Fibroblast of lung (primary cell): ENCODE data around the gene ARSK. TPM values are rescaled to one million over a fixed set of nuclear protein-coding genes. Genes with fewer than 3 reads are reported as not detected.

ENCODE experiments used
- DNase-seq, 2 donors: peaks; one replicate each; pipeline versions ENCODE4 v3.0.0 to v3.0.0-alpha.2; 2010; ENCODE audit warnings: low read depth in 2 of 2
- H2AFZ ChIP-seq: 2 replicates; pipeline ENCODE4 v1.5.1; 2012; ENCODE audit warnings: low read length, control low read depth, inconsistent platforms
- H3K27ac ChIP-seq: 2 replicates; pipeline ENCODE4 v1.5.1; 2011; ENCODE audit warnings: low read length, control low read depth; ENCODE audit not compliant: insufficient read depth
- H3K27me3 ChIP-seq: 2 replicates; pipeline ENCODE4 v1.5.1; 2011; ENCODE audit warnings: mild to moderate bottlenecking, low read length; ENCODE audit not compliant: control insufficient read depth, insufficient read depth
- H3K36me3 ChIP-seq: 2 replicates; pipeline ENCODE4 v1.5.1; 2011; ENCODE audit warnings: low read length; ENCODE audit not compliant: control insufficient read depth, insufficient read depth
- H3K4me1 ChIP-seq: 2 replicates; pipeline ENCODE4 v1.5.1; 2011; ENCODE audit warnings: low read length; ENCODE audit not compliant: control insufficient read depth, insufficient read depth; ENCODE audit errors: extremely low read depth
- H3K4me2 ChIP-seq: 2 replicates; pipeline ENCODE4 v1.5.1; 2011; ENCODE audit warnings: low read length, control low read depth; ENCODE audit not compliant: insufficient read depth; ENCODE audit errors: extremely low read depth
- H3K4me3 ChIP-seq, 4 experiments: fragments of 200-600 bp in 1 of 4; sonication (generic) in 1 of 4; replicated peaks in 1 of 4; 2 replicates each; pipeline ENCODE4 v1.5.1; 2011 to 2016; ENCODE audit warnings: low read length in 4 of 4, low read depth in 3 of 4, mild to moderate bottlenecking in 3 of 4, control low read depth in 2 of 4, inconsistent platforms in 1 of 4, mixed read lengths in 1 of 4; ENCODE audit not compliant: insufficient read depth in 1 of 4; ENCODE audit errors: control extremely low read depth in 1 of 4
- H3K79me2 ChIP-seq: 2 replicates; pipeline ENCODE4 v1.5.1; 2012; ENCODE audit warnings: mild to moderate bottlenecking, low read length, inconsistent platforms; ENCODE audit not compliant: control insufficient read depth, insufficient read depth
- H3K9ac ChIP-seq: 2 replicates; pipeline ENCODE4 v1.5.1; 2011; ENCODE audit warnings: mild to moderate bottlenecking, low read length, control low read depth; ENCODE audit not compliant: insufficient read depth
- H3K9me3 ChIP-seq: 2 replicates; pipeline ENCODE4 v1.5.1; 2012; ENCODE audit warnings: low read depth, low read length; ENCODE audit not compliant: control insufficient read depth, insufficient read depth
- H4K20me1 ChIP-seq: 2 replicates; pipeline ENCODE4 v1.5.1; 2011; ENCODE audit warnings: low read length; ENCODE audit not compliant: control insufficient read depth, insufficient read depth; ENCODE audit errors: extremely low read depth
- EZH2 ChIP-seq: IDR thresholded peaks from 2 replicates; pipeline ENCODE4 v1.5.1; 2012; ENCODE audit warnings: low read length, control low read depth, mild to moderate bottlenecking; ENCODE audit errors: missing control alignments
- polyA plus RNA-seq, 2 donors: library from polyadenylated mRNA; depleted of rRNA in 1 of 2; stranded (reverse) in 1 of 2; unstranded in 1 of 2; fragments of >200 nt; gene quantifications; 2 replicates each; pipeline ENCODE4 v1.2.1, GENCODE V29; 2011 to 2012; ENCODE audit warnings: missing spikeins in 1 of 2
- total RNA-seq: library from RNA; depleted of rRNA; stranded (reverse); fragments of >200 nt; gene quantifications from 2 replicates; pipeline ENCODE4 v1.2.1, GENCODE V29; 2014
- TF ChIP-seq, protein P1 (sequence below), 2 donors: IDR thresholded peaks in 1 of 2; conservative IDR thresholded peaks in 1 of 2; 1 replicate in 1 of 2; 2 replicates in 1 of 2; pipeline ENCODE4 v1.5.1; 2011 to 2012; ENCODE audit warnings: low read length in 2 of 2, control low read depth in 1 of 2, inconsistent platforms in 1 of 2, low read depth in 1 of 2, mild to moderate bottlenecking in 1 of 2

ARSK gene
- total and polyA plus RNA-seq, 2 donors (not counting 1 experiment from before 2014, with no cell fraction given) = 19.3 to 37.3 TPM

DNA sequence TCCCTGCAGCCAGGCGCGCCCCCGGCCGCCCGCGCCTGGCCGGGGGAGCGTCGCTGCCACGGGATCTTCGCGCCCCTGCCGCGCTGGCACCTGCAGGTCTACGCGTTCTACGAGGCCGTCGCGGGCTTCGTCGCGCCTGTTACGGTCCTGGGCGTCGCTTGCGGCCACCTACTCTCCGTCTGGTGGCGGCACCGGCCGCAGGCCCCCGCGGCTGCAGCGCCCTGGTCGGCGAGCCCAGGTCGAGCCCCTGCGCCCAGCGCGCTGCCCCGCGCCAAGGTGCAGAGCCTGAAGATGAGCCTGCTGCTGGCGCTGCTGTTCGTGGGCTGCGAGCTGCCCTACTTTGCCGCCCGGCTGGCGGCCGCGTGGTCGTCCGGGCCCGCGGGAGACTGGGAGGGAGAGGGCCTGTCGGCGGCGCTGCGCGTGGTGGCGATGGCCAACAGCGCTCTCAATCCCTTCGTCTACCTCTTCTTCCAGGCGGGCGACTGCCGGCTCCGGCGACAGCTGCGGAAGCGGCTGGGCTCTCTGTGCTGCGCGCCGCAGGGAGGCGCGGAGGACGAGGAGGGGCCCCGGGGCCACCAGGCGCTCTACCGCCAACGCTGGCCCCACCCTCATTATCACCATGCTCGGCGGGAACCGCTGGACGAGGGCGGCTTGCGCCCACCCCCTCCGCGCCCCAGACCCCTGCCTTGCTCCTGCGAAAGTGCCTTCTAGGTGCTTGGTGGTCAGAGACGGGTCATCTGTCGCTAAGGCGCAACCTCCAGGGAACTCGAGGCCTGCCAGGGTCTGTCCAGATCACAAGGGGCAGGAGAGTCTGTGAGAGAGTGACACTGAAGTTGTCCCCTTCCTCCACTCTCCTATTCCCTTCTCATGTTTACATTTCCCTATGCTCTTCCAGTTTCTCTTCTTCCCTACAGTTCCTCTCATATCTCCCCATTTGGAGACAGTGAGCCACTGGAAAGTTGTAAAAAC is 66.3 kb downstream of the ARSK start:
- peaks cover 2% of the 10 kb centered on the region for H3K4me1 ChIP-seq
- H3K9me3 ChIP-seq = no peaks in the 10 kb centered on the region
- peak overlapping the region; percentile 85 for H2AFZ ChIP-seq
- H3K36me3 ChIP-seq = no peaks in the 10 kb centered on the region
- no peaks in the 10 kb centered on the region for H3K79me2 ChIP-seq
- peak overlapping the region; percentile 16 to 52 (median 40) for H3K4me3 ChIP-seq
- TF ChIP-seq, protein P1, sequence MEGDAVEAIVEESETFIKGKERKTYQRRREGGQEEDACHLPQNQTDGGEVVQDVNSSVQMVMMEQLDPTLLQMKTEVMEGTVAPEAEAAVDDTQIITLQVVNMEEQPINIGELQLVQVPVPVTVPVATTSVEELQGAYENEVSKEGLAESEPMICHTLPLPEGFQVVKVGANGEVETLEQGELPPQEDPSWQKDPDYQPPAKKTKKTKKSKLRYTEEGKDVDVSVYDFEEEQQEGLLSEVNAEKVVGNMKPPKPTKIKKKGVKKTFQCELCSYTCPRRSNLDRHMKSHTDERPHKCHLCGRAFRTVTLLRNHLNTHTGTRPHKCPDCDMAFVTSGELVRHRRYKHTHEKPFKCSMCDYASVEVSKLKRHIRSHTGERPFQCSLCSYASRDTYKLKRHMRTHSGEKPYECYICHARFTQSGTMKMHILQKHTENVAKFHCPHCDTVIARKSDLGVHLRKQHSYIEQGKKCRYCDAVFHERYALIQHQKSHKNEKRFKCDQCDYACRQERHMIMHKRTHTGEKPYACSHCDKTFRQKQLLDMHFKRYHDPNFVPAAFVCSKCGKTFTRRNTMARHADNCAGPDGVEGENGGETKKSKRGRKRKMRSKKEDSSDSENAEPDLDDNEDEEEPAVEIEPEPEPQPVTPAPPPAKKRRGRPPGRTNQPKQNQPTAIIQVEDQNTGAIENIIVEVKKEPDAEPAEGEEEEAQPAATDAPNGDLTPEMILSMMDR (conservative IDR thresholded peaks at IDR 0.05 in 1 of 2, IDR thresholded peaks at IDR 0.05 in 1 of 2; ENCODE audit: low read depth in 1 of 2, low read length in 2 of 2) = no peak
- TF ChIP-seq EZH2 = no peak
- peak in 1 of 2 donors; percentile 30 for DNase-seq
- H3K9ac ChIP-seq = peak overlapping the region; percentile 42
- no peaks in the 10 kb centered on the region for H4K20me1 ChIP-seq
- no peak overlapping the region for H3K27ac ChIP-seq
- peak overlapping the region; percentile 85 for H3K4me2 ChIP-seq
- no peaks in the 10 kb centered on the region for H3K27me3 ChIP-seq

GRCh38 chr5:95621839-95622629 is 67.1 kb downstream of the ARSK start:
- no peak for DNase-seq
- Histone ChIP-seq H3K9ac (no peak overlapping the region), H3K27ac (no peak overlapping the region), H3K9me3 (no peaks in the 10 kb centered on the region), H3K27me3 (no peaks in the 10 kb centered on the region), H4K20me1 (no peaks in the 10 kb centered on the region), H3K79me2 (no peaks in the 10 kb centered on the region), H3K4me3 (peak overlapping the region in 1 of 4 experiments; percentile 35), H3K36me3 (no peaks in the 10 kb centered on the region), H2AFZ (no peak overlapping the region), H3K4me1 (peaks cover 2% of the 10 kb centered on the region), H3K4me2 (peak overlapping the region; percentile 85)
- TF ChIP-seq, protein P1 (conservative IDR thresholded peaks at IDR 0.05 in 1 of 2, IDR thresholded peaks at IDR 0.05 in 1 of 2; ENCODE audit: low read depth in 1 of 2, low read length in 2 of 2) = no peak
- no peak for TF ChIP-seq EZH2

- Histone ChIP-seq H2AFZ (no peak overlapping the region), H3K79me2 (no peaks in the 10 kb centered on the region), H3K36me3 (no peaks in the 10 kb centered on the region), H3K9ac (no peak overlapping the region), H3K9me3 (no peaks in the 10 kb centered on the region), H3K4me3 (no peak overlapping the region), H4K20me1 (no peaks in the 10 kb centered on the region), H3K27me3 (no peaks in the 10 kb centered on the region), H3K4me2 (no peak overlapping the region), H3K27ac (no peak overlapping the region), H3K4me1 (peaks cover 2% of the 10 kb centered on the region)
- TF ChIP-seq, protein P1 (conservative IDR thresholded peaks at IDR 0.05 in 1 of 2, IDR thresholded peaks at IDR 0.05 in 1 of 2; ENCODE audit: low read depth in 1 of 2, low read length in 2 of 2) = no peak
- TF ChIP-seq EZH2 = no peak
- DNase-seq = no peak
Measured at GRCh38 chr5:95623706-95624105, 68.8 kb downstream of the ARSK start.
